Measurements from ENCODE around the gene CEP85L.

DNA sequence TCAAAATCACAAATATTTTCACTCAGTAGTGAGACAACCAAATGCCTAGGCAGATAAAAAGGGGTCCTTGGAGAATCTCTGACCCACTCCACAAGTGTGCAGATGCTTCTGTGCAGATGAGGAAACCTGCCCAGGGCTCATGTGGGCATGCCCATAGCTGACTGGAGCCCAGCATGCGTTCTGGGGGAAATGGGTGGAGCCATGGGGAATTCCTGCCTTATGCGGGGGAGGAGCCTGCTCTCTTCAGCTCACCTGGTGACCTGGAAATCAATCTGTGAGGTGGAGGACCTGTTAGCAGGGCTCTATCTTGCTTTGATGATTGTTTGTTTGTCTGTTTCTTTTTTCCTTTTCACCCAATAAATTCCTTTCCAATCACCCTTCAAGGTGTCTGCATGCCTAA lies 126.7 kb downstream of the CEP85L start:
- TF ChIP-seq, protein P1, sequence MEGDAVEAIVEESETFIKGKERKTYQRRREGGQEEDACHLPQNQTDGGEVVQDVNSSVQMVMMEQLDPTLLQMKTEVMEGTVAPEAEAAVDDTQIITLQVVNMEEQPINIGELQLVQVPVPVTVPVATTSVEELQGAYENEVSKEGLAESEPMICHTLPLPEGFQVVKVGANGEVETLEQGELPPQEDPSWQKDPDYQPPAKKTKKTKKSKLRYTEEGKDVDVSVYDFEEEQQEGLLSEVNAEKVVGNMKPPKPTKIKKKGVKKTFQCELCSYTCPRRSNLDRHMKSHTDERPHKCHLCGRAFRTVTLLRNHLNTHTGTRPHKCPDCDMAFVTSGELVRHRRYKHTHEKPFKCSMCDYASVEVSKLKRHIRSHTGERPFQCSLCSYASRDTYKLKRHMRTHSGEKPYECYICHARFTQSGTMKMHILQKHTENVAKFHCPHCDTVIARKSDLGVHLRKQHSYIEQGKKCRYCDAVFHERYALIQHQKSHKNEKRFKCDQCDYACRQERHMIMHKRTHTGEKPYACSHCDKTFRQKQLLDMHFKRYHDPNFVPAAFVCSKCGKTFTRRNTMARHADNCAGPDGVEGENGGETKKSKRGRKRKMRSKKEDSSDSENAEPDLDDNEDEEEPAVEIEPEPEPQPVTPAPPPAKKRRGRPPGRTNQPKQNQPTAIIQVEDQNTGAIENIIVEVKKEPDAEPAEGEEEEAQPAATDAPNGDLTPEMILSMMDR (conservative IDR thresholded peaks at IDR 0.05; ENCODE audit: low read length) = no peak
- no peak for TF ChIP-seq EZH2phosphoT487 (IDR thresholded peaks at IDR 0.05; ENCODE audit: borderline replicate concordance, low read depth, low read length)

Measured in OCI-LY7 (cell line).